NCI-H510A (cell line): ENCODE measurements around the gene SLC9A9.
"Not testable (repeated sequence)": the region's sequence is repeated elsewhere in the genome, so short reads cannot be mapped to it uniquely, and the experiment has no call there.

Source experiments
- DNase-seq: peaks from one replicate; lab custom pipeline; 2025; lab: John Stamatoyannopoulos, UW

The SLC9A9 gene

GRCh38 chr3:143283432-143284128 lies 564.7 kb downstream of the SLC9A9 start:
- no peak for DNase-seq

DNA sequence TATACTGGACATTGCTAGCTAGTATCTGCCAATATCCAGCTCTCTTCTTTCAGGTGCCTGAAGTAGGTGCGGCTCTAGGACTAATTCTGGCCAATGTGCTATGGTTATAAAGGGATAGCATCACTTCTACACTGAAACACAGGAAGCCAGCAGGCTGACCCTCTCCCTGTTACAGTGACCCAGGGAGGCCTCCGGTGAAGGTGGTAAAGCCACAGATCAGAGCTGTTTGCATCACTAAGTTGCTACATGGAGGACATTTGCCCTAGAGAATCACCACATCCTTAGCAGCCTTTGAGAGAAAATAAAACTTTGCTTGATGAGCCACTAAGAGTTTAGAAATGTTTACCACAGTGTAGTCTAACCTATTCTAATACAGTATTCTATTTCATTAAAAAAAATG lies 567.3 kb downstream of the SLC9A9 start:
- no peak for DNase-seq

GRCh38 chr3:143279567-143279966 lies 568.7 kb downstream of the SLC9A9 start:
- not testable (repeated sequence) for DNase-seq

GRCh38 chr3:143278721-143279120 lies 569.5 kb downstream of the SLC9A9 start:
- no peak for DNase-seq

DNA sequence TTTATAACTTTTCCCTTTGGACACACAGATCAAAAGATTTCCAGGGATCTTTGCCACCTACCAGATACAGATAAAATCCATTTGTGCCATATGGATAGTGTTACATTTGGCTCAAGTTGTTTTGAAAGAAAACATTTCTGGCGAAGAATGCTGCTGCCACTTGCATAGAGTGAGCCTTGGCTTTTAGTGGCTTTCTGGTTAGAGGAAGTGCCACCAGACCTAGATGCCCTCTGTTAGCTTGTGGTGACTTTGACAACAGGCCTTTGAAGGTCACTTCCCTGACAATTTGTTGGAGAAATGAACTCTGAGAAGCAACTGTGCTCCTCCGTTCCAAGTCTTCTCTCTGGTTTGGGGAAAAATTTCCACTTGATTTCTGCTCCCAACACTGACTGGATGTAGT lies 570.7 kb downstream of the SLC9A9 start:
- no peak for DNase-seq

- DNase-seq: no peak
Observed at GRCh38 chr3:143276592-143276991, 571.7 kb downstream of the SLC9A9 start.

GRCh38 chr3:143273975-143274690 lies 574.1 kb downstream of the SLC9A9 start:
- no peak for DNase-seq

DNA sequence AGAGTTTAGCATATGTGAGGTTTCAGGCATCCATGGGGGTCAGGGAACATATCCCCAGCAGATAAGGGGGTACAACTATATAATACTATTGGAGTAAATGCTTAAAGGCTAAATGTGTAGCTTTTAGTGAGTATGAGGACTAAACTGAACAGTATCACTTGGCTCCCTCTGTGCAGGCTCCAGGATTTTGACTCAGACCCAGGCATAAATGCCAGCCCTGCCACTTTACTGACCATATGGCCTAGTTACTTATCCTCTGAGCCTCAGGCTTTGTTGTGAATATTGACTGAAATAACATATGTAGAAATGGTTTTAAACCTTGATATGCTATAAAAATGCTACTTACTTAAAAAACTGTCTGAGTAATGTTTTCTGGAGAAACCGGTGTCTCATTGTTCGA lies 577.1 kb downstream of the SLC9A9 start:
- no peak for DNase-seq

DNA sequence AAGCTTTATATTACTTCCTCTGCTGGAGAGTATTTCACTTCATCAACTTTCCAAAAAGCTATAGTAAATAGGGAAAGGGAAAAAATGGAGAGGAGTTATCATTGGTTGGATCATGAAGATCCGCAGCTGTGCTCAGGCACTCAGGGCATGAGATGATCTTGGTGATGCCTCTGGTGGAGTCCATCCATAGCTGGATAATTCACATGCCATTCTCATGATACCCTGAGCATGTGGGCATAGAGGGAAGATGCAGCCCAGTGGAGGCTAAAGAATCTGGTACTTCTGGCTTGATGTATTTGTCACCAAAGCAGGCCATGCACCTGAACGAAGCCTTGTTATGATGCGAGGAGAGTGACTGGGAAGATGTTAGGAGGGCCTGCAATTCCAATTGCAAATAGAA lies 578.5 kb downstream of the SLC9A9 start:
- DNase-seq: no peak

GRCh38 chr3:143267989-143268388 lies 580.3 kb downstream of the SLC9A9 start:
- no peak for DNase-seq

GRCh38 chr3:143266927-143267326 lies 581.3 kb downstream of the SLC9A9 start:
- no peak for DNase-seq

GRCh38 chr3:143266511-143266910 lies 581.8 kb downstream of the SLC9A9 start:
- no peak for DNase-seq

DNA sequence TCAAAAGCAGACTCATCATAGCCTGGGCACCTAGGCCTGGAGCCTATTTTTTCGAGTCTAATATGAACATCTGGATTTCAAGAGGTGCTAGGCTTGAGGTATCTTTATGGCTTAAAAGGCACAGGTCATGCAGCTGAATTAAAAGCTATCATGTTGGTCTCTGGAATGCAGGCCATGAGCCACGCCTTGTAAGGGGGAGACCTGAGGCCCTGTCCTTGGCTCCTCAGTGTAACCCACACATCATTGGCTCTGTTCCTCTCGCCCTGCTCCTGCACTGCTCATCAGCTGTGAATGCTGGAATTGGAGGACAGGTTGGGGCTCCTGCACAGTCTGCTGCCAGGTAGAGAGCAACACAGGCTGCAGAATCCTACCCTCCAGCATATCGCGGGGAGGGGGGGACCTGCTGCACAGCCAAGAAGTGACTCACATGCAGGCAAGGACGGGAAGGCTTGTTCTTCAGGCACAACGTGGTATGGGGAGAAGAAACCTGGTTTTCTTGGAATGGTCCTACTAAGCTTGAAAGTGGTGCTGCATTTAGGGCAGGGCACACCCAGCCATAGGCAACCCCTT lies 582.7 kb downstream of the SLC9A9 start:
- no peak for DNase-seq

GRCh38 chr3:143263852-143264513 lies 584.3 kb downstream of the SLC9A9 start:
- DNase-seq: no peak

GRCh38 chr3:143261848-143262247 lies 586.4 kb downstream of the SLC9A9 start:
- DNase-seq: no peak

GRCh38 chr3:143258692-143259091 lies 589.6 kb downstream of the SLC9A9 start:
- DNase-seq: no peak

DNA sequence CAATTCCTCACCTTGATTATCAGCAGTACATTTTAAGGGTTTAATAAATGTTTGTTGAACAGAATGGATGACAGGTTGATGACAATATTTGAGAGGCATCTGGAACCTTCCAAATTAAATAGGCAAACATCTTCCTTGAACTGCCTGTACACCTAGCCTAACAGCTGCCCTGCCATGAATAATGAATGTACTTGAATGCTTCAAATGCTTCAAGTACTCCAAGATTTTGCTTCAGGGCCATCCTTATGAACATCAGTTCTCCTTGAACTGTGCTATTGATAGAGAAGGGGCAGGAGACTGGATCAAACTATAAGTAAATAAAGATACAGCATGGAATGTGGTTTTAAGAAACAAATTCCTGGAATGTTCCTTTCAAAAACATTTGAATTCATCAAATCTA lies 591.9 kb downstream of the SLC9A9 start:
- no peak for DNase-seq

DNA sequence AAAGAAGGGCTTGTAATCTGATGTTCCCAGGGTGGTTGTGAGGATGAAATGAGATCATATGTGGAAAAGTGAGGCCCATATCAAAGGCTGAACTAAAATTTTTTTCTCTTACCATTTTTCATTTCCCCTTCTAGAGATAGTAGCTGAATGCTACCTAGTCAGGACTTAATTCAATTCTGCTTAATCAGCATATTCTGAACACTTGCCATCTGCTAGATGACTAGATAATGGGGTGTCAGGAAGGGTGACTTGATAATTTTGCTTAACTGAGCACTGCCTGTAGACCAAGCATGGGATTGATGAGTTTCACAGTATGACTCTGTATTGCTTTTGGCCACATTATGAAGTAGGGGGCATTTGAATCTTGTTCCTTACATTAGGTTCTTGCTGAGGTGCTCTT lies 592.5 kb downstream of the SLC9A9 start:
- no peak for DNase-seq

DNA sequence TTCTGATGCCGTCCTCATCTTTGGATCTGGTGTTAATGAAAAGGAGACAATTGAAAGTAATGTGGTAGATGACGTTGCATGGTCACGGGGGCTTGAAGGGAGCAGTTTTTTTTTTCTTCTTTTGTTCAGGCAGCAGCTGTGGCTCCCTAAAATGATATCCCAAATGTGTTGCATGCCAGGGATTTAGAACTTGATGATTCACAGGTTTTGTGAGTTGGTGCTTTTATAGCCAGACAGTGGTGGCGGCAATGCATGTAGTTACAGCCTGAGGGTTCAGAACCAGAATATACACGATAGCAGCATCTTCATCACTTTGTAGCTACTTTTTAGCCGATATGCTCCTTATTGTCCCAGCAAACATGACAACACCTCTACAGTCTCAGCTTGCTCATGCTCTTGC lies 595.3 kb downstream of the SLC9A9 start:
- DNase-seq: no peak

DNA sequence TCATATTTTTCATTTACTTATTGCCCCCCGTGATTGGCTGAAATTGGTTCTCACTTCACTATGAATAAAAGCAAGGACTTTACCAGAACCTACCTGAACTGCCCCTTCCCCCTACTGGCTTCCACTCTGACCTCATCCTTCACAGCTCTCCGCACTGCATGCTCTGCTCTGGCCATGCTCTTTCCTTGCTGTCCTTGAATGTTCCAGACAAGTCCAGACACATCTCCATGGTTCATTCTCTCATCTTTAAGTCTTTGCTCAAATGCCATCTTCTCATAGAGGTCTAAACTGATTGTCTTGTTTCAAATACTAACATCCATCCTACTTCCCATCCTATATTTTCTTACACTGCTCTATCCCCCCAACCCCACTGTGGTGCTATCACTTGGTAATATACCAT lies 599.3 kb downstream of the SLC9A9 start:
- no peak for DNase-seq

GRCh38 chr3:143247073-143247472 lies 601.2 kb downstream of the SLC9A9 start:
- DNase-seq: no peak

- no peak for DNase-seq
Observed at GRCh38 chr3:143245692-143246091, 602.6 kb downstream of the SLC9A9 start.

- no peak for DNase-seq
Observed at GRCh38 chr3:143244516-143245063, 603.7 kb downstream of the SLC9A9 start.
